ENCODE results near the gene MTCL1.

DNA sequence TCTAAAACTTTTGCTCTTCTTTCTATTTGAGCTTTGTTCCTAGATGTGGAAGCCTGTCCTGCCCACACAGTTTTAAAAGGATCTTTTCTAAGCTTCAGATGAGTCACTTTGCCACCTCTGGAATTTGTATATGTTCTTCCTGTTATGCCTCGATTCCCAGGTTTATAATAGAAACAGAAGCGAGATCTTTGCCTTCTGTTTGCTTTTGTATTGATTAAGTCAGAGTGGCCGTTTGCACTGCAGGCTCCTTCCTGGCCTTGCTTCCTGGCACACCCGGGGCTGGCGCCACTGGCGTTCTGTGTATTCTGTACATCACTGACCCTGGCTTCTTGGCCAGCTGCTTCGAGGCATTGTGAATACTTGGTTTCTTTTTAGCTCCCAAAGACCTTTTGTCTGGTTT lies 91.8 kb downstream of the MTCL1 start:
- no peak for TF ChIP-seq POLR2A (conservative IDR thresholded peaks at IDR 0.05)
- no peak for TF ChIP-seq ZNF175 (CRISPR knock-in tag; IDR thresholded peaks at IDR 0.05; ENCODE audit: low read depth)
- TF ChIP-seq ELF1 (tag; IDR thresholded peaks at IDR 0.05): no peak

All from K562 (cell line).